Measurements from ENCODE around the gene RGS7. TPM values are rescaled to one million over a fixed set of nuclear protein-coding genes. Genes with fewer than 3 reads are reported as not detected.

Gene RGS7
- total and polyA plus RNA-seq, 2 donors from 2014 or later: 3.6 TPM; not detected in 1

DNA sequence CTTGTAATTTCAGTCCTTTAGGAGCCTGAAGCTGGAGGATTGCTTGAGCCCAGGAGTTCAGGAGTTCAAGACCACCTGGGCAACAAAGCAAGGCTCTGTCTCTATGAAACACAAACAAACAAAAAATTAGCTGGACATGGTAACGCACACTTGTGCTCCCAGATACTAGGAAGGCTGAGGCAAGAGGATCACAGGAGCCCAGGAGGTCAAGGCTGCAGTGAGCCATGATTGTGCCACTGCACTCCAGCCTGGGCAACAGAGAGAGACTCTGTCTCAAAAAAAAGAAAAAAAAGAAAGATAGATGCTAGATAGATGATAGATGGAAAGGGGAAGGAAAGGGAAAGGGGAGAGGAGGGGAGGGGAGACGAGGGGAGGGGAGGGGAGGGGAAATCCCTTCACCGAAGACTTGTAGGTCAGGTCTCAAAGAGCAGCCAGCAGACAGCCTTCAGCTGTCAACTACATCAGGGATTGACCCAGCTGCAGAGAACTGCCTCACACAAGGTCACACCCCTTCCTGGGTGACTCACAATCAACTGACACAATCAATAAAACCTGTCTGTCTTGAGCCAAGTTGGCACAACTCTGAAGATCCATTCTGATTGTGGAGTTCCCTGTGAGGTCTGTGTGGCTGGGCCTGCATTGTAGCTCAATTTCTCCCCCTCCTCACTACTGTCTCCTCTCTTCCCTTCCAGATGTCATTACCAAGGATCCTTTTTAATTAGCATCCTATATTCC lies 200.6 kb downstream of the RGS7 start:
- intact Hi-C loops (cut with DNase I): no loop called here
- no peak overlapping the region for H3K27ac ChIP-seq (ENCODE audit: low read depth in 2 of 2, low read length in 2 of 2)
- no peaks in the 10 kb centered on the region for H3K4me1 ChIP-seq (ENCODE audit: control insufficient read depth in 2 of 3, insufficient read depth in 2 of 3, low read depth in 1 of 3, low read length in 3 of 3)
- FAIRE-seq (no peak), DNase-seq (peak in 1 of 5 donors; percentile 35)
- H3K36me3 ChIP-seq (ENCODE audit: control insufficient read depth in 2 of 3, insufficient read depth in 3 of 3, low read length in 3 of 3): no peaks in the 10 kb centered on the region
- no peaks in the 10 kb centered on the region for H3K27me3 ChIP-seq (ENCODE audit: control insufficient read depth, insufficient read depth, low read length)
- H3K9ac ChIP-seq (ENCODE audit: low read length in 3 of 3): no peak overlapping the region
- no peaks in the 10 kb centered on the region for H3K9me3 ChIP-seq (ENCODE audit: control insufficient read depth in 2 of 3, insufficient read depth in 1 of 3, low read length in 3 of 3)
- TF ChIP-seq, protein P1, sequence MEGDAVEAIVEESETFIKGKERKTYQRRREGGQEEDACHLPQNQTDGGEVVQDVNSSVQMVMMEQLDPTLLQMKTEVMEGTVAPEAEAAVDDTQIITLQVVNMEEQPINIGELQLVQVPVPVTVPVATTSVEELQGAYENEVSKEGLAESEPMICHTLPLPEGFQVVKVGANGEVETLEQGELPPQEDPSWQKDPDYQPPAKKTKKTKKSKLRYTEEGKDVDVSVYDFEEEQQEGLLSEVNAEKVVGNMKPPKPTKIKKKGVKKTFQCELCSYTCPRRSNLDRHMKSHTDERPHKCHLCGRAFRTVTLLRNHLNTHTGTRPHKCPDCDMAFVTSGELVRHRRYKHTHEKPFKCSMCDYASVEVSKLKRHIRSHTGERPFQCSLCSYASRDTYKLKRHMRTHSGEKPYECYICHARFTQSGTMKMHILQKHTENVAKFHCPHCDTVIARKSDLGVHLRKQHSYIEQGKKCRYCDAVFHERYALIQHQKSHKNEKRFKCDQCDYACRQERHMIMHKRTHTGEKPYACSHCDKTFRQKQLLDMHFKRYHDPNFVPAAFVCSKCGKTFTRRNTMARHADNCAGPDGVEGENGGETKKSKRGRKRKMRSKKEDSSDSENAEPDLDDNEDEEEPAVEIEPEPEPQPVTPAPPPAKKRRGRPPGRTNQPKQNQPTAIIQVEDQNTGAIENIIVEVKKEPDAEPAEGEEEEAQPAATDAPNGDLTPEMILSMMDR (IDR thresholded peaks at IDR 0.05; ENCODE audit: borderline replicate concordance, extremely low read depth, insufficient read depth): no peak
- no peak overlapping the region for H3K4me3 ChIP-seq (ENCODE audit: low read length in 3 of 3)

DNA sequence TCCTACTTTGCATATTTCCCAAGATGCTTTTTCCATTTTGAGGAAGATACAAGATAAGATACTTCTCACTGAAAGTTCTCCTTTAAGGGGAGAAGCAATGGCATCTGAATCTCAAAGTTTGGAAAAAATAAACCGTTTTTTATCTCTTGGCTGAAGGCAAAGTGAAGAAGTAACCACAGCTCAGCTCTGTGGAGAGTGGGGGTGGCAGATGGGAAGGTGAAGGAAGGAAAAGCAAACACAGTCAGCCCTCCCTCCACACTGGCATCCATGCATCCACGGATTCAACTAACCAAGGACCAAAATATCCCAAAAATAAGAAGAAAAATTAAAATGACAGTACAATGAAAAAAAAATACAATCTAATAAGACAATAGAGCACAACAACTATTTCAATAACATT lies 211.1 kb downstream of the RGS7 start:
- no peaks in the 10 kb centered on the region for H3K27me3 ChIP-seq (ENCODE audit: control insufficient read depth, insufficient read depth, low read length)
- FAIRE-seq: no peak

DNA sequence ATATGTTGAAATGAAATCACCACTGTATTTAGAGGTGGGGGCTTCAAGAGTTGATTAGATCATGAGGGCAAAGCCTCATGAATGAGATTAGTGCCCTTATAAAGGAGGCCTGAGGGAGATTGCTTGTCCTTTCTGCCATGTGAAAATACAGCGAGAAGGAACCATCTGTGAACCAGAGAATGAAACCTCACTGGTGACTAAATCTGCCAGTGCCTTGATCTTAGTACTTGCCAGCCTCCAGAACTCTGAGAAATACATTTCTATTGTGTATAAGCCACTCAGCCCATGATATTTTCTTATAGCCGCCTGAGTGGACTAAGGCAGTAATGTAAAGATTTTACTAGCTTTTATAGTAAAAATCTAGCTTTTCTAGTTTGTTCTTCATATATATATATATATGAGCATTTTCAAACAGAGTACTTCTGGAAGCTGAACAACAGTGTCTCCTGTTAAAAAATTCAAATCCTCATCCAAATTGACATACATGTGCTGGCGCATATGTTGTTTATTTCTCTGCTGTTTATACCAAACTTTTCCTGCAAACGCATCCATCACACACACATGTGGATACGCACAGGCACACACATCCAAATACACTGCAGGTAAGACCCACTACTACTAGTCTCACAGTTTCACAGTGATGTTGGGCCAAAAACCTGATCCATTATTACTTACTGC lies 213.1 kb downstream of the RGS7 start:
- intact Hi-C loops (cut with DNase I): no loop called here
- no peaks in the 10 kb centered on the region for H3K9me3 ChIP-seq (ENCODE audit: control insufficient read depth in 2 of 3, insufficient read depth in 1 of 3, low read length in 3 of 3)

More for the DNA sequence above, 211.1 kb downstream of the RGS7 start:
- intact Hi-C loops (cut with DNase I): no loop called here
- H3K27ac ChIP-seq (ENCODE audit: low read depth in 2 of 2, low read length in 2 of 2): no peak overlapping the region
- no peaks in the 10 kb centered on the region for H3K36me3 ChIP-seq (ENCODE audit: control insufficient read depth in 2 of 3, insufficient read depth in 3 of 3, low read length in 3 of 3)
- TF ChIP-seq, protein P1 (IDR thresholded peaks at IDR 0.05; ENCODE audit: borderline replicate concordance, extremely low read depth, insufficient read depth): no peak
- no peak overlapping the region for H3K4me3 ChIP-seq (ENCODE audit: low read length in 3 of 3)
- H3K9ac ChIP-seq (ENCODE audit: low read length in 3 of 3): no peak overlapping the region
- no peaks in the 10 kb centered on the region for H3K9me3 ChIP-seq (ENCODE audit: control insufficient read depth in 2 of 3, insufficient read depth in 1 of 3, low read length in 3 of 3)
- no peak for DNase-seq
- H3K4me1 ChIP-seq (ENCODE audit: control insufficient read depth in 2 of 3, insufficient read depth in 2 of 3, low read depth in 1 of 3, low read length in 3 of 3): no peaks in the 10 kb centered on the region

More for the DNA sequence above, 213.1 kb downstream of the RGS7 start:
- FAIRE-seq (no peak), DNase-seq (no peak)
- Histone ChIP-seq H3K9ac (ENCODE audit: low read length in 3 of 3) (no peak overlapping the region), H3K27ac (ENCODE audit: low read depth in 2 of 2, low read length in 2 of 2) (no peak overlapping the region), H3K4me3 (ENCODE audit: low read length in 3 of 3) (no peak overlapping the region), H3K27me3 (ENCODE audit: control insufficient read depth, insufficient read depth, low read length) (no peaks in the 10 kb centered on the region), H3K4me1 (ENCODE audit: control insufficient read depth in 2 of 3, insufficient read depth in 2 of 3, low read depth in 1 of 3, low read length in 3 of 3) (no peaks in the 10 kb centered on the region), H3K36me3 (ENCODE audit: control insufficient read depth in 2 of 3, insufficient read depth in 3 of 3, low read length in 3 of 3) (no peaks in the 10 kb centered on the region)
- TF ChIP-seq, protein P1 (IDR thresholded peaks at IDR 0.05; ENCODE audit: borderline replicate concordance, extremely low read depth, insufficient read depth): no peak
